CD4-positive, alpha-beta T cell treated with Interleukin-15 for 4 hours (primary cell): ENCODE measurements around the gene TDRD12.

Source experiments
- DNase-seq: peaks from one replicate; pipeline ENCODE4 v3.0.0-alpha.2; 2020; ENCODE audit warnings: low spot score

Gene TDRD12, protein sequence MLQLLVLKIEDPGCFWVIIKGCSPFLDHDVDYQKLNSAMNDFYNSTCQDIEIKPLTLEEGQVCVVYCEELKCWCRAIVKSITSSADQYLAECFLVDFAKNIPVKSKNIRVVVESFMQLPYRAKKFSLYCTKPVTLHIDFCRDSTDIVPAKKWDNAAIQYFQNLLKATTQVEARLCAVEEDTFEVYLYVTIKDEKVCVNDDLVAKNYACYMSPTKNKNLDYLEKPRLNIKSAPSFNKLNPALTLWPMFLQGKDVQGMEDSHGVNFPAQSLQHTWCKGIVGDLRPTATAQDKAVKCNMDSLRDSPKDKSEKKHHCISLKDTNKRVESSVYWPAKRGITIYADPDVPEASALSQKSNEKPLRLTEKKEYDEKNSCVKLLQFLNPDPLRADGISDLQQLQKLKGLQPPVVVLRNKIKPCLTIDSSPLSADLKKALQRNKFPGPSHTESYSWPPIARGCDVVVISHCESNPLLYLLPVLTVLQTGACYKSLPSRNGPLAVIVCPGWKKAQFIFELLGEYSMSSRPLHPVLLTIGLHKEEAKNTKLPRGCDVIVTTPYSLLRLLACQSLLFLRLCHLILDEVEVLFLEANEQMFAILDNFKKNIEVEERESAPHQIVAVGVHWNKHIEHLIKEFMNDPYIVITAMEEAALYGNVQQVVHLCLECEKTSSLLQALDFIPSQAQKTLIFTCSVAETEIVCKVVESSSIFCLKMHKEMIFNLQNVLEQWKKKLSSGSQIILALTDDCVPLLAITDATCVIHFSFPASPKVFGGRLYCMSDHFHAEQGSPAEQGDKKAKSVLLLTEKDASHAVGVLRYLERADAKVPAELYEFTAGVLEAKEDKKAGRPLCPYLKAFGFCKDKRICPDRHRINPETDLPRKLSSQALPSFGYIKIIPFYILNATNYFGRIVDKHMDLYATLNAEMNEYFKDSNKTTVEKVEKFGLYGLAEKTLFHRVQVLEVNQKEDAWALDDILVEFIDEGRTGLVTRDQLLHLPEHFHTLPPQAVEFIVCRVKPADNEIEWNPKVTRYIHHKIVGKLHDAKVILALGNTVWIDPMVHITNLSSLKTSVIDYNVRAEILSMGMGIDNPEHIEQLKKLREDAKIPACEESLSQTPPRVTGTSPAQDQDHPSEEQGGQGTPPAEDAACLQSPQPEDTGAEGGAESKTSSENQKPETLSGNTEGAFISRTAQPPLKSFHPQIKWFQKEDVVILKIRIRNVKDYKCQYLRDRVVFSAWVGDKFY (N-terminal part only)

DNA sequence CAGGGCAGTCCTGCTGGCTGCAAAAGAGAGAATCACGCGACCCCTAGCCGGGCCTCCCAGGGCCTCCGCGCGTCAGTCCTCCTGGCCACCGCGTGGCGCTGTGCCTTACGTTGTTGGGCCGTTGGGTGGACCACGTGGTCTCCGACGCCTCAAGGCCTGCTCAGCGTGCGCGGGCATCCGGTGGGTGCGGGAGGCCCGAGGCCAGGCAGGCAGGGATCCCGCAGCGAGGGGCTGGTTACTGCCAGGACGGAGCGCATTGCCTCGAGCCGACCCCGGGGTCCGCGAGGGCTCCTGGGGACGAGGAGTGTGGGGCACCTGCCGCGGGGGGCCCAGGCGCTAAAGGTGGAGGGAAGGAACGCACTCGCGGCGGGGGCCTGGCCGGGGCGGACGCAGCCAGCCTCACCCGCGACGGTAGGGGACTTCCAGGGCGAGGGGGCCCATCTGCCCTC lies at the start of gene TDRD12:
Gene TDRD12 (plus strand): TSS at position 157 of the 449 bp plus-strand sequence. CDS start 306 bp downstream, outside the sequence.
- no peak for DNase-seq

DNA sequence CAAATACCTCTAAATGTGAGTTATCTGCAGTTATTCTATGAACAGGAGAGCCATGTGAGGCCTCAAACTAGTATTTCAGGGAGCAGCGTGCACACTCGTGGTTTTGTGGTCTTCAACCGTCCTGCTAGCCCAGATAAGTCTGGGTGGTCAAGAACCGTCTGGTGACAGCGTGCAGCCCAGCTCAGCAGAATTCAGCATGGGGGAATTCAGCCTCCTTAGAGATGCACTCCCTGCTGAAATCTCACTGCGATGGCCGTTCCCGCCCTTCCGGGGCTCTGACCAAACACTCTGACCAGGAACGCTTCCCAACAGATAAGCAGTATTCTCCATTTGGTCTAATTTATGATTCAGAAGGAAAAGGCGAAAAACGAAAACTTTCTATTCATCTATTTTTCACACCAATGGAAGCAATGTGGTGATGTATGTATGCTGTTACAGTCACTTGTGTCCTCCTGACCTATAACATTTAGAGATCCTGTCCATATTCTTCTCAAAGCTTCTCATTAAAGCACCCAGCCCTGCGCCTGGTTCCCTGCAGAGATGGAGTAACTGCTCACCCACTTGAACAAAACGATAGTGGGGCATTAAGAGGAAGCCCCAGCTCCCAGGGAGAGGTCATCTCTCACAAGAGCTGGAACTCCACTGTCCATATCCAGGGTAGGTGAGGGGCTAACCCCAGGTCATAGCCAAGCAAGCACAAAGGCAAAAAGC lies 47.5 kb upstream of the TDRD12 start:
- DNase-seq, result no peak

DNA sequence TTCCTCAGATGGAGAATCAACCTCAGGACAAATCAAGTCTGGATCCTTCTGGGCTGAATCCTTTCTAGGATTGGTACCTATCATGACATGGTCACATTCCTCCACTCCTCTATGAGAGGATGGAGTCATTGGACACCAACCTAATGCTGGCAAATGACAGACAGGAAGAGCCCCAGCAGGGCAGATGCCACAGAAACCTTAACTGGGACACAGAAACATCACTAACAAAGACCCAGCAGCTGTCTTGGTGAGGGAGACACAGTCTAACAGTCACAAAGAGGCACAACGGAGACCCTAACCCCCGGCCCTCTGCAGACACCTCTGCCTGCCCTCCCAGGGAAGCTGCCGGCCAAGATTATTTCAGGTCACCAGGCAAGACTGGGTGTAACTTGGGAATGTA lies 46.7 kb upstream of the TDRD12 start:
- no peak for DNase-seq

DNA sequence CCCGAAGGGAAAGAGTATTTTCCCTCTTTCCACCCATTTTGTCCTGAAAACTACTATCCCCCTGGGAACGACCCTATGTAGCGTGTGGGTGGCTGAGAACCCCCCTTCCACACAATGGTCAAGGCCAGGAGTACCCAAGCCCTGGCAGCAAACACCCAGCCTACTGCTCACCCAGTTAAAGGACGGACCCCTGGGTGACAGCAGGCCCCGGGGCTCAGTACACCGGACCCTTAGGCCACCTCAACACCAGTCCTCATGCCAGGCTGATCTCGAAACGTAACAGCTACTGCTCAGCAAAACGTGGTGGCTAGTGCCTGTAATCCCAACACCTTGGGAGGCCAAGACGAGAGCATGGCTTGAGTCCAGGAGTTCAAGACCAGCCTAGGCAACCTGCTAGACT lies 46.0 kb upstream of the TDRD12 start:
- DNase-seq, result no peak

DNA sequence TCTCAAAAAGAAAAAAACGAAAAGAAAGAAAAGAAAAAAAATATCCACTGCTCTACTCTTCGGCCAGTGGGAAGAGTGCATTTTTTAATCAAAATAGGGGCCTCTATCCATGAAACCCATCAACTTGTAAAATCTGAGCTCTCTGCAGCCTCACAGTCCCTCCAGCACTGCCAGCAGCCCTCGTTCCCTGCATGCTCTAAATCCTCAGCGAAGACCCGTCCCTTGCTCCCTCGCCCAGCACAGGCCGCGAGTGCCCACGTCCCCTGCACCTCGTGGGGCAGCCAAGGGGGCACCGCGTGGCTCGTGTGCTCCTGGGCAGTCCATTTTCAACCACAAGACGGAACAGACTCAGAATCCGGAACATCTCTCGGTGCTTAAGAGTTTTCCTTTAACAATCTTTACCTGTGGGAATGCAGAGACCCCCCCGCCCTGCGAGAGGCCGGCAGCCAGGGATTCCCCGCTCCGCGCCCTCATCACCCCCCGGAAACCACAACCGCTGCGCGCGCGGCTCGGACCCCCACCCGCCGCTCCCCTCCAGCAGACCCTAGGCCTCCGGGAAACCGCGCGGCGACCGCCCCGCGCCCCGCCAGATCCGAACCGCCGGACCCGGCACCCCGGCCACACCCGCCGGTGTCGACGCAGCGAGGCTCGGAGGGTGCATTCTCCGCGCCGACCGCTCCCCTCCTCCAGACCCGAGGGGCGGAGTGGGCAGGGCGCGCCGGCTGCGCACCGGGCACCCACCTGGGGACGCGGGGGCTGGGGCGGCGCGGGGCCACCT lies 45.2 kb upstream of the TDRD12 start:
- no peak for DNase-seq

DNA sequence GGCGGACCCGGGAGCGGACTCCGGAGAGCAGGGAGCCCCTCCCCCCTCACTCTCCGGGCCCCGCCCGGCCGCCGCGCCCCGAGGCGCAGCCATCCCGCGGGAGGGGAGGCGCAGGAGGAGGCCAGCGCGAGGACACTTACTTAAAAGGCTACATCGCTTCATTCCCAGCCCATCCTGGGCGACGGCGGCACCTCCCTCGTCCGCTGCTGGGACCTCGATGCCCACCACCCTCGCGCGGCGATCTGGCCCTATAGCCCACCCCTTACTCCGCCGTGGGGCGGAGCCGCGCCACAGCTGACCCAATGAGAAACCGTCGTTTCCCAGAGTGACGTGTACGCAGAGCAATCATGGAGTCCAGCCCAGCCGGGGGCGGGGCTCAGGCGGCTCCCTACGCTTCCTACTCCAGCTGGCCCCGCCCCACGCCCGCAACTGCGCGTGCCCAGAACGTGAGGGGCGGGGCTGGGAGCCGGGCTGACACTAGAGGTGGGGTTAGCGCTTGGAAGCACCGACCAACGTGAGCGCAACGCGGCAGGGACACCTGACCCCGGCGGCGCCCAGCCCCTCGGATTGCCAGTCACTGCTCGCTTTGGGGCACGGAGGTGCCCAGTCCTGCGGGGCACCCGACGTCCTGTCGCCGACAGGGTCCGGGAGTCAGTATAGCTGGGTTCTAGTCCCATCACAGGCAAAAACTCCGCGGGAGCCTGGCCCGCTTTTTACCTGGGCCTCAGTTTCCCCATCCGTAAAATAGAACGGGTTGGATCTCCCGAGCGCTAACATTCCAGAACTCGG lies 44.4 kb upstream of the TDRD12 start, which contains the start of gene ANKRD27:
Gene ANKRD27 (minus strand): TSS at position 250 of the 789 bp plus-strand sequence. CDS start 16,165 bp downstream, outside the sequence.
- peak; percentile 97 for DNase-seq

DNA sequence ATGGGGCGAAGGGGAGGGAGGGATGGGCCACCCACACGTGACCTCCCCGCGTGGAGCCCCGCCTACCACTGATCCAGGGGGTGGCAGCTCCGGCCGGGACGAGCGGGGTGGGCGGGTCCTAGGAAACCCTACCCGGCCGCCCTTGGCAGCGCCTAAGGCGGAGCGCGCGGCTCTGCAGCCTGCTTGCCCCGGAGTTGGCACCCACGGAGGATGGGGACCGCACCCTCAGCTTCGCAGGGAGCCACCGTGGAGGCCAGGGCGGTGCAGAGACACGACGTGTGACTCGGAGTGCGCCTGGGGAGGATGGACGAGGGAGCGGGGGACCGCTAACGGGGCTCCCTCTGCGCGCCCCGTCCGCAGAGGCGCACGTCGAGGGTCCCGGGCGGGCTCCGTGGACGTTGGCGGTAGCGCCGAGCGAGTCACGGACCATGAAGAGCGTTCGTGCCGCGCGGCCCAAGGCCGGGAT lies 43.8 kb upstream of the TDRD12 start, which contains the start of gene RGS9BP:
Gene RGS9BP (plus strand): TSS at position 129 of the 466 bp plus-strand sequence. CDS start 416 bp downstream, outside the sequence.
- peak; percentile 63 for DNase-seq

DNA sequence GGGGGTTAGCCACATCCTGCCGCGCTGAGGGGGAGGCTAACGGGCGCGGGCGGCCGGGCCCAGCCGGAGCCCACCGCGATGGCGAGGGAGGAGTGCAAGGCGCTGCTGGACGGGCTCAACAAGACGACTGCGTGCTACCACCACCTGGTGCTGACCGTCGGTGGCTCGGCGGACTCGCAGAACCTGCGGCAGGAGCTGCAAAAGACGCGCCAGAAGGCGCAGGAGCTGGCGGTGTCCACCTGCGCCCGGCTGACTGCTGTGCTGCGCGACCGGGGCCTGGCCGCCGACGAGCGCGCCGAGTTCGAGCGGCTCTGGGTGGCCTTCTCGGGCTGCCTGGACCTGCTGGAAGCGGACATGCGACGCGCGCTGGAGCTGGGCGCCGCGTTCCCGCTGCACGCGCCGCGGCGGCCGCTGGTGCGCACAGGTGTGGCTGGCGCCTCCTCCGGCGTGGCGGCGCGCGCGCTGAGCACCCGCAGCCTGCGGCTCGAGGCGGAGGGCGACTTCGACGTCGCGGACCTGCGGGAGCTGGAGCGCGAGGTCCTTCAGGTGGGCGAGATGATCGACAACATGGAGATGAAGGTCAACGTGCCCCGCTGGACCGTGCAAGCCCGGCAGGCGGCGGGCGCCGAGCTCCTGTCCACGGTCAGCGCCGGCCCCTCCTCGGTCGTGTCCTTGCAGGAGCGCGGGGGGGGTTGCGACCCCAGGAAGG lies 43.2 kb upstream of the TDRD12 start:
- no peak for DNase-seq

DNA sequence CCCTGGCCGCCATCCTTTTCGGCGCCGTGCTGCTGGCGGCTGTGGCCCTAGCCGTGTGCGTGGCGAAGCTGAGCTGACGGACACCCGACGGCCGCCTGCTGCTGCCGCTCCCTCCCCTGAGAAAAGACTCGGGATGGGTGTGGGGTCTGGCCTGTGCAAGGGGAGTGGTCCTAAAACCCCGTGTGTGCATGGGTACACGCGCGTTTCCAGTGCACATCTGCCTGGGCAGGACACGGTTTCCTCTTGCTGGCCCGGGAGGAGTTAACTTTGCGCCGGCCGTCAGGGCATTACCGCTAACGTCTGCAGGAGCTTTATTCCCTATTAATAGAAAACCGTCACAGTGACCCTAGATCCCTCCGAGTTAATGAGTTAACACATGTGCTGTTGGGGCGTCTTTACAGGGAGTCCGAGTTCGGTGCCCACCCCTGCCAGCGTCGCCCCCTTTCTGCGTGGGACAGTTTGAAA lies 42.6 kb upstream of the TDRD12 start:
- no peak for DNase-seq

DNA sequence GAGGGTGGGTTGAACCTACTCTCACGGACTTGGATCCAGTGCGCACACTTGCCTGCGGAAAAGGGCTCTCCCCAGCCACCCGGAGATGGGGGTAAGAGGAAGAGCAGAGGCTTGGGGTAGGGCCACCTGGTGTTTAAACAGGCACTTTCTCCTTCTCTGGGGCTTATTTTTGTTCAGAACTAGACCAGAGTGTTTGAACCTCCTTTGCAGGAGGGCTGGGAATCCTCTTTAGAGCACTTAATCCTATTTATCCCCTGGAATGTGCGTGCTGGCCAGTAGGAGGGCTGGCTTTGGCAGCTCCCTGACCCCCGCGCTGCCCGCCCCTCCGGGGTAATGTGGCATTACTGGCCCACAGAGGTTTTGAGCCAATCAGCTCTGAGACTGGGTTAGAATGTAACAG lies 41.9 kb upstream of the TDRD12 start:
- no peak for DNase-seq

DNA sequence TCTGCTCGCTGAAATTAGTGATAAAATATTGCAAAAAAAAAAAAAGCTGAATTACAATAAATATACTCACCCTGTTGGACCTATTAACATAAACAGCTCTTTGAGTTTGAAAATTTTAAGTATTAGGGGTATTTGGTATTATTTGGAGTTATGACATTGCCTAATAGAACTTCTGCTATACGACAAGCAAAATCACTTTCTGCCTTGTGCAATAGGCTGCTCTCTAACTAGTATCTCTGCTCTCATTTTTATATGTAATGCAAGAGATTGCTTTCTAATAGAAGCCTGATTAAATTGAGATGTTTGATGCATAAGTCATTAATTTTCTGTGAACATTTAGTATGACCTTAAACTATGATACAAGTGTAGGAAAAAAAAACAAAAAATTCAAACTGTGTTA lies 38.6 kb upstream of the TDRD12 start:
- no peak for DNase-seq

DNA sequence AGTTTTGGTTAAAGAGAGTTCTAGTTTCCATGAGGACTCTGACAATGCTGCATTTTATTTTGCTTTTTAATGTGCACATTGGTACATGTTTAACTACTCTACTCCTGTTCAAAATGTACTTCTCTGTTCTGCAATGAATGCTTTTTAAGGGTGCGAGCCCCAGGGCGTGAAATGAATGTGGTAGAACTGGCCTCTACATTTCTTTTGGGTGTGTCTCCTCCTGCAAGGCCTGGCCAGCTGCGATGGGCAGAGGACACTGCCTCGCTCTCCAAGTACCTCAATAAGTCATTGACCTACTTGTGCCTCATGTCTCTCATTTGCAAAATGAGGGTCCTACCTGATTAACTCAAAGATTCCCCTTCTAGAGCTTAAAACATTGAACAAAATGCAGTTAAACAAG lies 37.2 kb upstream of the TDRD12 start:
- no peak for DNase-seq

DNA sequence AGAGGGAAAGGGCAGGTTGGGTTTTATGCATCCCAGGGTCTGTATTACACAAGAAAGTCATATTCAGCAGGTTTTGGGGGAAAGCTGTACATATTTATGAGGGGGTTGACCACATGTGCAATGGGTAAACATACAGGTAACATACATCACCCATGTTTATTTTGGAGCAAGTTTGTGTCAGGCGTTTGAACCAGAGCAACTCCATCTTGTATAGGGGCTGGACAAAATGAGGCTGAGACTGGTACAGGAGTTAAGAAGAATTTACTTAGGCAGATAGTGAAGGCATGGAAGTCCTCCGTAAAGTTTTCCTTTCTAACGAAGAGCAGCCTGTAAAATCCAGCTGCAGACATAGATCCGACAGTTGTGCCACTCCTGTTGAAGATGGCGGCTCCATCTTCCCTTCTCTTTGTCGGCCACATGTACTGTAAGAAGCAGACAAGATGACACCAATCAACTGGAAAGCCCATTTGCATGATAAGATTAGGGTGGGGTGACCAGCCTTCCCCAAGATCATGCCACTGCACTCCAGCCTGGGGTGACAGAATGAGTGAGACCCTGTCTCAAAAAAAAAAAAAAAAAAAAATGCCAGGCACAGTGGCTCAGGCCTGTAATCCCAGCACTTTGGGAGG lies 32.6 kb upstream of the TDRD12 start:
- no peak for DNase-seq

DNA sequence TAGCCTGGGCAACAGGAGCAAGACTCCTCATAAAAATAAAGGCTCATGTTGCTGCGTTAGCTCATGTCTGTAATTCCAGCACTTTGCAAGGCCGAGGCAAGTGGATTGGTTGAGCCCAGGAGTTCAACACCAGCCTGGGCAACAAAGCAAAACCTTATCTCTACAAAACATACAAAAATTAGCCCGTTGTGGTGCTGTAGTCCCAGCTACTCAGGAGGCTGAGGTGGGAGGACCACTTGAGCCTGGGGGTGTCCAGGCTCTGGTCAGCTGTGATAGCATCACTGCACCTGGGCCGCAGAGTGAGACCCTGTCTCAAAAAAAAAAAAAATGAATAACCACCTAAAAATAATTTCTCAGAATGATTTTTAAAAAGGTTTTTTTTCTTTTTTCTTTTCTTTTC lies 31.9 kb upstream of the TDRD12 start:
- DNase-seq, result no peak

DNA sequence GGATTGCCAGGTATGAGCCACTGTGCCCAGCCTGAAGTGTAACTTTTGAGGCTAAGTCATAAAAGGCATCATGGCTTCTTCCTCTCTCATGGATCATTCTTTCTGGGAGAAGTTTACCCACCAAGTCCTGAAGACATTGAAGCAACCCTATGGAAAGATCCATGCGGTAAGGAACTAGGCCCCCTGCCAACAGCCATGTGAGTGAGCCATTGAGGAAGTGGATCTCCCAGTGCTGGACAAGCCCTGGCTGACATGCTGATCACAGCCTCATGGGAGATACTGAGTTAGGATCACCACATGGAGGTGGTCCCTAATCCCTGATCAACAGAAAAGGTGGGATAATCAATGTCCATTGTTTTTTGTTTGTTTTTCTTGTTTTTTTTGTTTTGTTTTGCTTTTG lies 31.3 kb upstream of the TDRD12 start:
- DNase-seq, result no peak

DNA sequence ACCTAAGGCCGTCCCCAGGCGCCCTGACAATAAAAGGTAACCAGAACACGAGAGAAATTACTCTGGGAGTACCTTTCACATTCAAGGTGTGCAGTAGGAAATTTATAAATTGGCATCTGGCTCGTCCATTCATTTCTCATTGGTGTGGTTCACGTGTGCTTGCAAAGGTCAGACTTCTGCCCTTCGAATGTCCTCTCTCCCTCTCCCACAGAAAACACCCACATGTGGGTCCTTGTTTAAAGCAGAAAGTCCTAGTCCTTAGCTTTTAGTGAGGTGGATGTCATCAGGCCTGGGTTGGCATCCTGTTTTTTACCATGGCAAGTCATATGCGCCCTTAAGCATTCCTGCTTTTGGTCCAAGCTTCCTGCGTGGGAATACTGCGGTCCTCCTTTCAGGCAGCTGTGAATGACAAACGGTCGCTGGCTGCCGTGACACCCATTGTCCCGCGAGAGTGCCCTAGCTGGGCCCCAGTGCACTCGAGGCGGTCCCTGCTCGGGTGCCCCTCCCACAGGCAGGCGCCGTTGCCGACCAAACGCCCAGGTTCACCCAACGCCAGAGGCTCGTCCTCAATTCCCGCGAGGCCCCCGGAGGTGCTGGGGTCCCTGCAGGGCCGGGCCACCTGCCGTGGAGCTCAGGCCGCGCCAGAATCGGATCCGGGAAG lies 28.1 kb upstream of the TDRD12 start, which contains the start of gene NUDT19:
Gene NUDT19 (plus strand): TSS at position 531 of the 661 bp plus-strand sequence. CDS start 140 bp downstream, outside the sequence.
- DNase-seq, result peak; percentile 75

DNA sequence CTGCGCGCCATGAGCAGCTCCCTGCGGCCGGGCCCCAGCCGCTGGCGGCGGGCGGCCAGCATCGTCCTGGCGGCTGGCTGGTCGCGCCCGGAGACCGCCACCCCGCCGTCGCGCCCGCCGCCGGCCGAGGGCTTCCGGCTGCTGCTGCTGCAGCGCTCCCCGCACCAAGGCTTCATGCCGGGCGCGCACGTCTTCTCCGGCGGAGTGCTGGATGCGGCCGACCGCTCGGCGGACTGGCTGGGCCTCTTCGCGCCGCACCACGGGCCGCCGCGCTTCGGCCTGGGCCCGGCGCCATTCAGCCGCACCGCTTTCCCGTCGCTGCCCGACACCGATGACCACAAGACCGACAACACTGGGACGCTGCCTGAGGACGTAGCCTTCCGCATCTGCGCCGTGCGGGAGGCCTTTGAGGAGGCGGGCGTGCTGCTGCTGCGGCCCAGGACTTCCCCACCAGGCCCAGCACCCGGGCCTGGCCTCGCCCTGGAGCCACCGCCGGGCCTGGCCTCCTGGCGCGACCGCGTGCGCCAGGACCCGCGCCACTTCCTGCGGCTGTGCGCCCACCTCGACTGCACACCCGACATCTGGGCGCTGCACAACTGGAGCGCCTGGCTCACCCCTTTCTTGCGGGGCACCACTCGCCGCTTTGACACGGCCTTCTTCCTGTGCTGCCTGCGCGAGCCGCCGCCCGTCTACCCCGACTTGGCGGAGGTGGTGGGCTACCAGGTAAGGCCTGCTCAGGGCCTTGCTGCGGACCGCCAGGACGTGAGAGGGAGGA lies 27.4 kb upstream of the TDRD12 start:
- peak; percentile 40 for DNase-seq
